Epithelial cell of proximal tubule (primary cell): ENCODE measurements around the gene CACNB2. TPM values are rescaled to one million over a fixed set of nuclear protein-coding genes. Genes with fewer than 3 reads are reported as not detected.
"Not testable (repeated sequence)": the region's sequence is repeated elsewhere in the genome, so short reads cannot be mapped to it uniquely, and the experiment has no call there.

Experiments
- DNase-seq: peaks from one replicate; pipeline ENCODE4 v3.0.0-alpha.2; 2011; ENCODE audit warnings: low read depth
- H3K4me3 ChIP-seq: 2 replicates; pipeline ENCODE4 v1.5.1; 2011; ENCODE audit warnings: low read depth, mild to moderate bottlenecking, low read length
- CTCF ChIP-seq: conservative IDR thresholded peaks from 2 replicates; pipeline ENCODE4 v1.5.1; 2012; ENCODE audit warnings: low read depth, mild to moderate bottlenecking, low read length
- total RNA-seq: library from RNA; depleted of rRNA; stranded (reverse); fragments of >200 nt; gene quantifications from 2 replicates; pipeline ENCODE4 v1.2.3, GENCODE V29; 2015

CACNB2 gene
- total RNA-seq, 1 donor from 2014 or later = not detected

GRCh38 chr10:18144928-18145327 is 4.7 kb downstream of the CACNB2 start:
- no peak overlapping the region for H3K4me3 ChIP-seq
- DNase-seq = no peak
- TF ChIP-seq CTCF = no peak

- no peak overlapping the region for H3K4me3 ChIP-seq
- no peak for DNase-seq
- no peak for TF ChIP-seq CTCF
These were observed 5.4 kb downstream of the CACNB2 start for GRCh38 chr10:18145652-18146051.

- no peak for DNase-seq
- no peak for TF ChIP-seq CTCF
- no peak overlapping the region for H3K4me3 ChIP-seq
These were observed 9.1 kb downstream of the CACNB2 start for GRCh38 chr10:18149196-18149800.

DNA sequence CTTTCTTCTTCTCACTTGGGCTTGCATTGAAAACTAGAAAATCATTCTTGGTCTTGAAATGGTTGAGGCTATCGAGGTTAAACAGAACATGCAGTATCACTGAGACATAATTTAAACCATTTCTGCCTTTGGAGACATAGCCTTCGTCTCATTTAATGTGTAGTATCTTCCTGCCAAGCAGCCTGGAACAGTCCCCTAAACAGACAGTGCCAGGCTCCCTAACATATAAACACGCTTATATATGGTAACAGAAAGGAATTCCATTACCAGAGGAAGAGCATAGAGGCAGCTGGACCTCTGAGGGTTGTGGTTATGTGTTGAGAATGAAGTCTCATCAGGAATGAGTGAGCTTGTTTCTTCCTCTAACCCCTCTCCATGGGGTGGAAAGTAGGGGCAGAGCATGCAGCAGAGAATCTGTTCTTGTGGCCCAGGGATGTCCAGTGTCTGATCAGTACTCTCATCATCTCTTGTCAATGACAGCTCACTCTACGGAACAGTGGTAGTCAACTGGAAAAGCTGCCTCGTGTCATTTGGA is 11.2 kb downstream of the CACNB2 start:
- TF ChIP-seq CTCF = no peak
- no peak overlapping the region for H3K4me3 ChIP-seq
- no peak for DNase-seq

DNA sequence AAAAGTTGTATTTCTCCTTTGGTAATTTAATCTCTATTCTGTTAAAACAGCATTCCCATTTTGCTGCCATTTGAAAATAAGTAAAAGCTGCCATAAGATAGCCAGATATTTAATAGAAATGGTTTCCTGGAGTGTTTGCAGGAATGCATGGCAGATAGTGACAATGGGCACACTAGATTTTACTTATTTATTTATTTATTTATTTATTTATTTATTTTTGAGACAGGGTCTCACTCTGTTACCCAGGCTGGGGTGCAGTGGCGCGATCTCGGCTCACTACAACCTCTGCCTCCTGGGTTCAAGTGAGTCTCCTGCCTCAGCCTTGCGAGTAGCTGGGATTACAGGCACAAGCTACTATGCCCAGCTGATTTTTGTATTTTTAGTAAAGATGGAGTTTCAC is 13.2 kb downstream of the CACNB2 start:
- not testable (repeated sequence) for H3K4me3 ChIP-seq, DNase-seq

DNA sequence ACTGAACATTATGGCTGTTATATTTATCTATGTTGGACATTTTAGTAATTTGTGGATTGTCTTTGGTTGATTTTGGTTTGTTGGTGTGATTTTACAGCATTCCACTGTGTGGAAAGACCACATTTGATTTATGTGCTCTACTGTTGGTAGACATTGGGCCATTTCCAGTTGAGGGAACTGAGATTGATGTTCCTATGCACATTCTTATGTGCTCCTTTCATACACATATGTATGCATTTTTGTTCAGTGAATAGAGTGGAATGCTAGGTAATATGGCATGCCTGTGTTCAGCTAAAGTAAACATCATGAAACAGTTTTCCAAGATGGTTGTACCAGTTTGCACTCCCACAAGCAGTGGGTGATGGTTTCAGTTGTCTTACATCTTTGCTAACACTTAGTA is 15.1 kb downstream of the CACNB2 start:
- TF ChIP-seq CTCF = no peak
- H3K4me3 ChIP-seq = no peak overlapping the region
- no peak for DNase-seq

- H3K4me3 ChIP-seq, DNase-seq: not testable (repeated sequence)
These were observed 16.6 kb downstream of the CACNB2 start for GRCh38 chr10:18156797-18157196.

DNA sequence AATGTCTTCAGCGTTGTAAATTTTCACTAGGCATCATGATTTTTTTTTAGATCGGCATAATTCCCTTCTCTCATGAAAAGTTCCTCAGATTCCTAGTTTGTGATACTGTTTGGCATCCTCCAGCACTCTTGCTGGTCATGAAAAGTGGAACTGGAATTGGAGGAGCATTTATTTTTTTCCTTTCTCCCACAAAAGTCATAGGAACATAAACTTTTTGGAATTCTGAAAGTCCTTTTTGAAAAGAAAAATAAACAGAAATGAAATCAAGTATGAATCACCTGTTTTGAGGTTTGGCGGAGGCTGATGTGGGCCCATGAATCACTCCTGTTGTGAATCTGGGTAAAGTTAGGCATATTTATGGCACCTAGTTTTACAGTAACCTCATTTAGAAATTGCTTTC is 17.7 kb downstream of the CACNB2 start:
- TF ChIP-seq CTCF = no peak
- no peak for DNase-seq
- H3K4me3 ChIP-seq = no peak overlapping the region
